Small intestine (tissue), 7 donors: ENCODE measurements around the gene ZNF12. TPM values are rescaled to one million over a fixed set of nuclear protein-coding genes. Genes with fewer than 3 reads are reported as not detected.

Experiments
- DNase-seq, 2 donors: peaks; one replicate each; pipeline versions ENCODE4 v3.0.0 to v3.0.0-alpha.2; 2013
- FAIRE-seq: peaks from 2 replicates; lab custom pipeline; 2012; peaks lifted over from hg19 to GRCh38; lab: Jason Lieb, UNC
- H3K27ac ChIP-seq, 3 donors: one replicate each; pipeline ENCODE4 v1.5.1; 2013; ENCODE audit warnings: low read length in 2 of 3, mild to moderate bottlenecking in 2 of 3, control low read depth in 1 of 3, inconsistent platforms in 1 of 3, low read depth in 1 of 3, moderate library complexity in 1 of 3
- H3K27me3 ChIP-seq, 3 donors: one replicate each; pipeline ENCODE4 v1.6.1; 2013; ENCODE audit warnings: low read length in 3 of 3, inconsistent platforms in 1 of 3; ENCODE audit not compliant: control insufficient read depth in 3 of 3, insufficient read depth in 3 of 3
- H3K36me3 ChIP-seq, 3 donors: one replicate each; pipeline ENCODE4 v1.6.1; 2013; ENCODE audit warnings: low read length in 3 of 3, inconsistent platforms in 1 of 3, low read depth in 1 of 3, mild to moderate bottlenecking in 1 of 3, moderate library complexity in 1 of 3; ENCODE audit not compliant: control insufficient read depth in 3 of 3, insufficient read depth in 2 of 3
- H3K4me1 ChIP-seq, 3 donors: one replicate each; pipeline ENCODE4 v1.6.1; 2013; ENCODE audit warnings: low read length in 2 of 3, inconsistent platforms in 1 of 3, low read depth in 1 of 3, mild to moderate bottlenecking in 1 of 3, moderate library complexity in 1 of 3; ENCODE audit not compliant: control insufficient read depth in 3 of 3, insufficient read depth in 2 of 3
- H3K4me3 ChIP-seq, 3 donors: one replicate each; pipeline ENCODE4 v1.5.1; 2013; ENCODE audit warnings: low read length in 3 of 3, control low read depth in 1 of 3, inconsistent platforms in 1 of 3, low read depth in 1 of 3, mild to moderate bottlenecking in 1 of 3, moderate library complexity in 1 of 3
- H3K9me3 ChIP-seq, 2 donors: one replicate each; pipeline ENCODE4 v1.6.1; 2013; ENCODE audit warnings: low read depth in 1 of 2, low read length in 1 of 2; ENCODE audit not compliant: control insufficient read depth in 2 of 2, insufficient read depth in 1 of 2
- WGBS, 3 donors: extraction: QIAGEN DNeasy Blood & Tissue Kit; methylation state at CpG; one replicate each; pipeline ENCODE4 v1.1.7; 2013; 5-methylcytosine and 5-hydroxymethylcytosine counted together
- polyA plus RNA-seq, 4 donors: library from polyadenylated mRNA; stranded (reverse) in 3 of 4; unstranded in 1 of 4; fragments of 200-250 nt in 3 of 4; fragments of 120-200 nt in 1 of 4; gene quantifications; one replicate each; pipeline versions ENCODE4 v1.2.1 to v1.2.3, GENCODE V29; 2013
- donor health status: healthy with polysubstance abuse.
- donor health status: control.
- donor health status: control.
- donor health status: Bipolar disorder and iron deficiency.
- donor health status: healthy.

ZNF12 gene
- polyA plus RNA-seq, 4 donors: 4.5 to 34.5 (median 7.2) TPM

GRCh38 chr7:6648815-6649104 lies 58.0 kb downstream of the ZNF12 start:
- Histone ChIP-seq H3K27me3 (no peaks in the 10 kb centered on the region), H3K4me3 (no peak overlapping the region), H3K4me1 (no peaks in the 10 kb centered on the region), H3K36me3 (peaks cover 23 to 89% (median 35%) of the 10 kb centered on the region in 3 donors), H3K9me3 (peaks cover 0 to 26% of the 10 kb centered on the region in 2 donors), H3K27ac (no peak overlapping the region)
- DNase-seq: no peak
- WGBS, 3 donors: 90 to 98% (median 96%) methylated on average over 5 of the region's 5 CpGs
- FAIRE-seq: no peak

- FAIRE-seq (no peak), DNase-seq (no peak)
- H3K27me3 ChIP-seq: no peaks in the 10 kb centered on the region
- 92 to 94% (median 93%) methylated on average over 16 to 17 of the region's 17 CpGs for WGBS, 3 donors
- no peaks in the 10 kb centered on the region for H3K4me1 ChIP-seq
- H3K4me3 ChIP-seq: no peak overlapping the region
- H3K36me3 ChIP-seq: peaks cover 23 to 93% (median 32%) of the 10 kb centered on the region in 3 donors
- peaks cover 0 to 25% of the 10 kb centered on the region in 2 donors for H3K9me3 ChIP-seq
- H3K27ac ChIP-seq: no peak overlapping the region
These were observed 58.5 kb downstream of the ZNF12 start for GRCh38 chr7:6648066-6648814.

GRCh38 chr7:6647541-6647940 lies 59.2 kb downstream of the ZNF12 start:
- DNase-seq: no peak
- no peak for FAIRE-seq
- H3K27ac ChIP-seq: no peak overlapping the region
- H3K36me3 ChIP-seq: peaks cover 17 to 96% (median 26%) of the 10 kb centered on the region in 3 donors
- H3K27me3 ChIP-seq: no peaks in the 10 kb centered on the region
- no peaks in the 10 kb centered on the region for H3K4me1 ChIP-seq
- H3K9me3 ChIP-seq: peaks cover 0 to 22% of the 10 kb centered on the region in 2 donors
- H3K4me3 ChIP-seq: no peak overlapping the region
- WGBS, 3 donors: 88 to 97% (median 94%) methylated on average over 13 to 14 of the region's 14 CpGs

- WGBS, 3 donors: 72 to 87% (median 80%) methylated on average over 7 to 8 of the region's 8 CpGs
- FAIRE-seq (no peak), DNase-seq (no peak)
- Histone ChIP-seq H3K27me3 (no peaks in the 10 kb centered on the region), H3K27ac (no peak overlapping the region), H3K9me3 (peaks cover 0 to 17% of the 10 kb centered on the region in 2 donors), H3K4me1 (no peaks in the 10 kb centered on the region), H3K36me3 (peaks cover 17 to 97% (median 22%) of the 10 kb centered on the region in 3 donors), H3K4me3 (no peak overlapping the region)
These were observed 59.7 kb downstream of the ZNF12 start for GRCh38 chr7:6647080-6647479.

- Histone ChIP-seq H3K27ac (no peak overlapping the region), H3K27me3 (no peaks in the 10 kb centered on the region), H3K9me3 (peaks cover 0 to 11% of the 10 kb centered on the region in 2 donors), H3K4me1 (no peaks in the 10 kb centered on the region), H3K36me3 (peaks cover 12 to 97% (median 21%) of the 10 kb centered on the region in 3 donors), H3K4me3 (no peak overlapping the region)
- no peak for FAIRE-seq
- WGBS, 3 donors: 83 to 88% (median 85%) methylated on average over 8 of the region's 8 CpGs
- no peak for DNase-seq
These were observed 60.3 kb downstream of the ZNF12 start for GRCh38 chr7:6646465-6646864.

- Histone ChIP-seq H3K27me3 (no peaks in the 10 kb centered on the region), H3K36me3 (peaks cover 12 to 96% (median 16%) of the 10 kb centered on the region in 3 donors), H3K9me3 (no peaks in the 10 kb centered on the region), H3K4me1 (no peaks in the 10 kb centered on the region), H3K4me3 (no peak overlapping the region), H3K27ac (no peak overlapping the region)
- WGBS, 3 donors: 95% methylated on average over 10 of the region's 10 CpGs
- DNase-seq (no peak), FAIRE-seq (no peak)
These were observed 62.0 kb downstream of the ZNF12 start for GRCh38 chr7:6644728-6645127.

- peaks cover 11 to 96% (median 12%) of the 10 kb centered on the region in 3 donors for H3K36me3 ChIP-seq
- DNase-seq (no peak), FAIRE-seq (no peak)
- no peak overlapping the region for H3K27ac ChIP-seq
- no peak overlapping the region for H3K4me3 ChIP-seq
- H3K9me3 ChIP-seq: no peaks in the 10 kb centered on the region
- WGBS, 3 donors: 93 to 96% (median 94%) methylated on average over 21 of the region's 21 CpGs
- no peaks in the 10 kb centered on the region for H3K27me3 ChIP-seq
- no peaks in the 10 kb centered on the region for H3K4me1 ChIP-seq
These were observed 62.7 kb downstream of the ZNF12 start for GRCh38 chr7:6643915-6644625.

GRCh38 chr7:6642861-6643640 lies 63.7 kb downstream of the ZNF12 start:
- FAIRE-seq: no peak
- 88 to 91% (median 90%) methylated on average over 21 to 22 of the region's 22 CpGs for WGBS, 3 donors

More at GRCh38 chr7:6642861-6643640, 63.7 kb downstream of the ZNF12 start:
- H3K27ac ChIP-seq: no peak overlapping the region
- H3K36me3 ChIP-seq: peaks cover 11 to 86% (median 12%) of the 10 kb centered on the region in 3 donors
- no peaks in the 10 kb centered on the region for H3K9me3 ChIP-seq
- peaks cover 0 to 6% (median 2%) of the 10 kb centered on the region in 3 donors for H3K4me1 ChIP-seq
- no peaks in the 10 kb centered on the region for H3K27me3 ChIP-seq
- DNase-seq: no peak
- H3K4me3 ChIP-seq: no peak overlapping the region
